ENCODE data around the gene UNC5C.

UNC5C gene

GRCh38 chr4:95157596-95157995 is 391.2 kb downstream of the UNC5C start:
- no peaks in the 10 kb centered on the region for H3K4me1 ChIP-seq (ENCODE audit: control insufficient read depth in 1 of 2, insufficient read depth in 1 of 2, low read depth in 1 of 2, low read length in 1 of 2)
- no peaks in the 10 kb centered on the region for H3K36me3 ChIP-seq
- H3K4me3 ChIP-seq (ENCODE audit: low read depth in 1 of 2, low read length in 1 of 2) = no peak overlapping the region
- no peak for TF ChIP-seq CTCF (IDR thresholded peaks at IDR 0.05)
- no peaks in the 10 kb centered on the region for H3K9me3 ChIP-seq
- no peaks in the 10 kb centered on the region for H3K27me3 ChIP-seq
- no peak overlapping the region for H3K27ac ChIP-seq

DNA sequence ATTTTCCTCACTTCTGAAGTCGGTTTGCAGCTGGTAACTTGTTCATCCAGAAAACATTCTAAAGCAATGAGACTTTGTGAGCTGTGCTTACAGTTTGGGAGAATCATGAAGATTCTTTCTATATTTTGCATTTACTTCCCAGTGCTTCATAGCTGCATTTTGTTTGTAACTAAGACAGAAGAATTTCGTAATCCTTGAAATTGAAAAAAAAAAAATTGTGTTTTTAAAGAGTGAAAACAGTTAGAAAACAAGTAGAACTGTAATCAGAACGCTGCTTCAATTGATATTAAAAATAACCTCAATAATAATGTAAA is 392.4 kb downstream of the UNC5C start:
- Histone ChIP-seq H3K4me3 (ENCODE audit: low read depth in 1 of 2, low read length in 1 of 2) (no peak overlapping the region), H3K27me3 (no peaks in the 10 kb centered on the region), H3K4me1 (ENCODE audit: control insufficient read depth in 1 of 2, insufficient read depth in 1 of 2, low read depth in 1 of 2, low read length in 1 of 2) (no peaks in the 10 kb centered on the region), H3K27ac (no peak overlapping the region), H3K36me3 (no peaks in the 10 kb centered on the region), H3K9me3 (no peaks in the 10 kb centered on the region)
- TF ChIP-seq CTCF (IDR thresholded peaks at IDR 0.05) = no peak

DNA sequence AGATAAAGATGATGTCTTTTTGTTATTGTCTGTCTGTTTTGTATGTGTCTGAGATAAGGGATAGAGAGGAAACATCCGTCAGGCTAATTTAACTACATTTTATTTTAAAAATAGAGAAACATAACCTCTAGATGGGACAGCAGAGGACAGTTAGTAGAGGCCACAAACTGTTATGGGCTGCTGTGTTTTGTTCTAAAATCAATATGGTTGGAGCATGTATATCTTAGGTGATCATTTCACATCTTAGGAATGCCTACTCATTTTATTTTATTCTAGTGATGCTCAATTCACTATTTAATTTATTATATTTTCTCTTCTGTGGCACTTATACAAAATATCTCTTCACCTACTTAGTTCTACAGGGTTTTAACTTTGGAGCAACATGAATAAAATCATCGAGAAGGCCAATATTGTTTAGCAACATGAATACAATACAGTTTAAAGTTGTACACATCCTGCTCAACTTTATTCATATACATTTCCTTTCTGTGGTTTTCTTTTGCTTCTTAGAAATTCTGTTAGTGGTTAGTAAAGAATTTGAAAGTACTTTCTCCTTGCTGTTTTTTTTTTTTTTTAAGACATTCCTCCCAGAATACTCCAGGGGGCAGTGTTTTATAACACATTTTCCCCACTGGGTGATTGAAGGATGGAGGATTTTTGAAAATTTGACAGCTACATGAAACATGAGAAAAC is 392.9 kb downstream of the UNC5C start:
- no peak overlapping the region for H3K27ac ChIP-seq
- no peaks in the 10 kb centered on the region for H3K27me3 ChIP-seq
- TF ChIP-seq CTCF (IDR thresholded peaks at IDR 0.05) = peak; percentile 9
- no peaks in the 10 kb centered on the region for H3K9me3 ChIP-seq
- no peaks in the 10 kb centered on the region for H3K4me1 ChIP-seq (ENCODE audit: control insufficient read depth in 1 of 2, insufficient read depth in 1 of 2, low read depth in 1 of 2, low read length in 1 of 2)
- no peak overlapping the region for H3K4me3 ChIP-seq (ENCODE audit: low read depth in 1 of 2, low read length in 1 of 2)
- H3K36me3 ChIP-seq = no peaks in the 10 kb centered on the region

- no peaks in the 10 kb centered on the region for H3K4me1 ChIP-seq (ENCODE audit: control insufficient read depth in 1 of 2, insufficient read depth in 1 of 2, low read depth in 1 of 2, low read length in 1 of 2)
- no peaks in the 10 kb centered on the region for H3K36me3 ChIP-seq
- no peaks in the 10 kb centered on the region for H3K9me3 ChIP-seq
- no peak overlapping the region for H3K4me3 ChIP-seq (ENCODE audit: low read depth in 1 of 2, low read length in 1 of 2)
- no peaks in the 10 kb centered on the region for H3K27me3 ChIP-seq
- TF ChIP-seq CTCF (IDR thresholded peaks at IDR 0.05) = no peak
- H3K27ac ChIP-seq = no peak overlapping the region
Measured at GRCh38 chr4:95153182-95153581, 395.6 kb downstream of the UNC5C start.

- H3K27me3 ChIP-seq = no peaks in the 10 kb centered on the region
- H3K36me3 ChIP-seq = no peaks in the 10 kb centered on the region
- H3K4me1 ChIP-seq (ENCODE audit: control insufficient read depth in 1 of 2, insufficient read depth in 1 of 2, low read depth in 1 of 2, low read length in 1 of 2) = no peaks in the 10 kb centered on the region
- H3K27ac ChIP-seq = no peak overlapping the region
- H3K9me3 ChIP-seq = no peaks in the 10 kb centered on the region
- no peak for TF ChIP-seq CTCF (IDR thresholded peaks at IDR 0.05)
- H3K4me3 ChIP-seq (ENCODE audit: low read depth in 1 of 2, low read length in 1 of 2) = no peak overlapping the region
Measured at GRCh38 chr4:95151255-95151654, 397.5 kb downstream of the UNC5C start.

DNA sequence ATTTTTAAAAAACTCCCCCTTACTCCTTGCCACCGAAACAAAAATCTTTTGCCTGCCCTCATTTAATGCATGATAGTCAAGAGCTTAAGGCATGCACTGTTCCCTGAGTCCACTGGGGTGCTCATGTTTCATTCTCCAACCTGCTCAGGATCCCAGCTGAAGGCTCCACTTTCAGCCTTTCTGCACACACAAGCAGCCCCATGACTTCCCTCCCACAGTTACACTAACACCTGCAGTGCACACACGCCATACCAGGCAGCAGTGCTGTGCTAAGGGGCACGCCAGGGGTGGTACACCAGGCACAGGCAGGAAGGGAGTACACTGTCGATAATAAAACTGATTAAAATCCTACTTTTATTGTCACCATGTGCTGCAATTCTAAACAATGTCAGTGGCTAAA is 405.8 kb downstream of the UNC5C start:
- no peak overlapping the region for H3K4me3 ChIP-seq (ENCODE audit: low read depth in 1 of 2, low read length in 1 of 2)
- no peaks in the 10 kb centered on the region for H3K4me1 ChIP-seq (ENCODE audit: control insufficient read depth in 1 of 2, insufficient read depth in 1 of 2, low read depth in 1 of 2, low read length in 1 of 2)
- H3K9me3 ChIP-seq = no peaks in the 10 kb centered on the region
- no peaks in the 10 kb centered on the region for H3K27me3 ChIP-seq
- no peak for TF ChIP-seq CTCF (IDR thresholded peaks at IDR 0.05)
- no peak overlapping the region for H3K27ac ChIP-seq
- H3K36me3 ChIP-seq = no peaks in the 10 kb centered on the region
